Loucy (cell line): ENCODE measurements around the gene NHERF1.

Source experiments
- H2AFZ ChIP-seq: fragments of 200-600 bp; sonication (generic); 2 replicates; pipeline ENCODE4 v1.6.0; 2016; ENCODE audit warnings: antibody characterized with exemption, mild to moderate bottlenecking, low read length, moderate library complexity
- H3F3A ChIP-seq: fragments of 200-600 bp; 2 replicates; pipeline ENCODE4 v1.6.0; 2016; ENCODE audit warnings: antibody characterized with exemption, low read depth, mild to moderate bottlenecking
- H3K27me3 ChIP-seq: fragments of 200-600 bp; sonication (generic); 2 replicates; pipeline ENCODE4 v1.6.1; 2014; ENCODE audit warnings: low read length, mild to moderate bottlenecking; ENCODE audit not compliant: insufficient read depth, poor library complexity, severe bottlenecking
- H3K36me3 ChIP-seq: fragments of 200-600 bp; sonication (generic); 2 replicates; pipeline ENCODE4 v1.6.1; 2016; ENCODE audit warnings: low read length; ENCODE audit not compliant: insufficient read depth
- H3K4me1 ChIP-seq: fragments of 200-600 bp; sonication (generic); 2 replicates; pipeline ENCODE4 v1.5.1; 2014; ENCODE audit warnings: low read length, mild to moderate bottlenecking; ENCODE audit not compliant: insufficient read depth, poor library complexity, severe bottlenecking
- H3K4me2 ChIP-seq: fragments of 200-600 bp; sonication (generic); 2 replicates; pipeline ENCODE4 v1.6.0; 2014; ENCODE audit warnings: antibody characterized with exemption, low read length, low read depth, mild to moderate bottlenecking; ENCODE audit not compliant: poor library complexity, severe bottlenecking
- H3K4me3 ChIP-seq: fragments of 200-600 bp; sonication (generic); 2 replicates; pipeline ENCODE4 v1.5.1; 2014; ENCODE audit warnings: low read length, mild to moderate bottlenecking, mixed read lengths; ENCODE audit not compliant: poor library complexity, severe bottlenecking
- H3K79me2 ChIP-seq: fragments of 200-600 bp; sonication (generic); 2 replicates; pipeline ENCODE4 v1.6.1; 2014; ENCODE audit warnings: low read length; ENCODE audit not compliant: insufficient read depth
- H3K9ac ChIP-seq: fragments of 200-600 bp; sonication (generic); 2 replicates; pipeline ENCODE4 v1.6.0; 2014; ENCODE audit warnings: mild to moderate bottlenecking, low read depth, low read length, moderate library complexity; ENCODE audit not compliant: poor library complexity, severe bottlenecking
- H3K9me2 ChIP-seq: fragments of 200-600 bp; sonication (generic); replicated peaks from 2 replicates; pipeline ENCODE4 v1.6.1; 2016; ENCODE audit warnings: low read depth, low read length, mixed read lengths
- H3K9me3 ChIP-seq: fragments of 200-600 bp; sonication (generic); 2 replicates; pipeline ENCODE4 v1.6.1; 2014; ENCODE audit warnings: mild to moderate bottlenecking, antibody characterized with exemption, low read length, low read depth; ENCODE audit not compliant: insufficient read depth
- H4K20me1 ChIP-seq: fragments of 200-600 bp; sonication (generic); 2 replicates; pipeline ENCODE4 v1.6.0; 2014; ENCODE audit warnings: antibody characterized with exemption, low read length, mild to moderate bottlenecking; ENCODE audit not compliant: insufficient read depth, poor library complexity, severe bottlenecking
- CTCF ChIP-seq: fragments of 200-600 bp; sonication (generic); conservative IDR thresholded peaks from 2 replicates; pipeline ENCODE4 v1.5.1; 2014; ENCODE audit warnings: mild to moderate bottlenecking, antibody characterized with exemption, low read length
- EZH2phosphoT487 ChIP-seq: fragments of 200-600 bp; IDR thresholded peaks from 2 replicates; pipeline ENCODE4 v1.6.1; 2018; ENCODE audit warnings: antibody characterized with exemption, mild to moderate bottlenecking, moderate library complexity, borderline replicate concordance

The NHERF1 gene

GRCh38 chr17:74799097-74799496 is 50.7 kb downstream of the NHERF1 start:
- Histone ChIP-seq H3K27me3 (no peaks in the 10 kb centered on the region), H3K4me1 (peaks cover 9% of the 10 kb centered on the region), H3K9ac (no peak overlapping the region), H3K79me2 (no peaks in the 10 kb centered on the region), H4K20me1 (no peaks in the 10 kb centered on the region), H3K9me3 (no peaks in the 10 kb centered on the region), H3K4me2 (no peak overlapping the region), H3K9me2 (no peaks in the 10 kb centered on the region), H3K4me3 (no peak overlapping the region), H2AFZ (no peak overlapping the region), H3K36me3 (peaks cover 22% of the 10 kb centered on the region; the same call in 1 of the 2 replicates), H3F3A (no peaks in the 10 kb centered on the region)
- no peak for TF ChIP-seq CTCF
- TF ChIP-seq EZH2phosphoT487: no peak

- no peaks in the 10 kb centered on the region for H3K79me2 ChIP-seq
- no peaks in the 10 kb centered on the region for H3K9me3 ChIP-seq
- no peak overlapping the region for H3K4me3 ChIP-seq
- no peak overlapping the region for H3K4me2 ChIP-seq
- no peaks in the 10 kb centered on the region for H3F3A ChIP-seq
- peaks cover 9% of the 10 kb centered on the region for H3K4me1 ChIP-seq
- no peak overlapping the region for H2AFZ ChIP-seq
- H3K36me3 ChIP-seq: peaks cover 20% of the 10 kb centered on the region; the same call in 1 of the 2 replicates
- H4K20me1 ChIP-seq: no peaks in the 10 kb centered on the region
- no peaks in the 10 kb centered on the region for H3K27me3 ChIP-seq
- no peaks in the 10 kb centered on the region for H3K9me2 ChIP-seq
- TF ChIP-seq EZH2phosphoT487 (no peak), CTCF (no peak)
- H3K9ac ChIP-seq: no peak overlapping the region
These were observed 52.1 kb downstream of the NHERF1 start for GRCh38 chr17:74800531-74800930.

GRCh38 chr17:74801896-74802295 is 53.5 kb downstream of the NHERF1 start:
- H3K9me3 ChIP-seq: no peaks in the 10 kb centered on the region
- TF ChIP-seq EZH2phosphoT487 (no peak), CTCF (no peak)
- H2AFZ ChIP-seq: no peak overlapping the region
- no peak overlapping the region for H3K9ac ChIP-seq
- H3K4me3 ChIP-seq: no peak overlapping the region
- H3K79me2 ChIP-seq: no peaks in the 10 kb centered on the region
- H3K36me3 ChIP-seq: peaks cover 15% of the 10 kb centered on the region; the same call in 1 of the 2 replicates
- H3K4me1 ChIP-seq: peaks cover 9% of the 10 kb centered on the region
- no peaks in the 10 kb centered on the region for H3K27me3 ChIP-seq
- no peaks in the 10 kb centered on the region for H3K9me2 ChIP-seq
- no peaks in the 10 kb centered on the region for H4K20me1 ChIP-seq
- H3F3A ChIP-seq: no peaks in the 10 kb centered on the region
- no peak overlapping the region for H3K4me2 ChIP-seq
